ENCODE measurements around the gene GOLGA5. TPM values are rescaled to one million over a fixed set of nuclear protein-coding genes. Genes with fewer than 3 reads are reported as not detected.

Gene GOLGA5
- total and polyA plus RNA-seq, 12 donors, result 18.5 to 27.7 (median 21.9) TPM

DNA sequence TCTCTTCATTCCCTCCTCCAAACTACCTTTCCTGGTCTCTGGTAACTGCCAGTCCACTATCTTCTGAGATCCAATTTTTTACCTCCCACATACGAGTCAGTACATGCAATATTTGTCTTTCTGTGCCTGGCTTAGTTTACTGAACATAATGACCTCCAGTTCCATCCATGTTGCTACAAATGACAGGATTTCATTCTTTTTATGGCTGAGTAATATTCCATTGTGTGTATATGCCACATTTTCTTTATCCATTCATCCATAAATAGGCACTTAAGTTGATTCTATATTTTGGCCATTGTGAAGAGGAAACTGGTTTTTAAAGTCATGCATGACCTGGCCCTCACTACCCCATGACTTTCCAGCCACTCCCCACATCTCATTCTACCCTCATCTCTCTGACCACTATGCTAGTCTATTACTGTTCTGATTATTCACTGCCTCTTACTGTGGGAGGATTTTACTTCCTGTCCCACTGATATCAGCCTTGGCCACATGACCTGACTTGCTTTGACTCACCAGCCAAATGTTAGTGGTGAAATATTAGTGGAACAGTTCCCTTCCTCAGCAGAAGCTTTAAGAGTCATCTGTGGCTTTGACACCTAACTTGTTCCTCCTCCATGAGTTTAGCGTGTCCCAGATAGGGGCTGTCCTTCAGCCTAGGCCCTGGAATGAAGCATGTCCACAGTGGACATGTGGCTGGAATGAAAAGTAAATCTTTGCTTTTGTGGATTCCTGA, 52.2 kb downstream of the GOLGA5 start:
- H3K27ac ChIP-seq, result peak overlapping the region in 2 of 10 donors; percentile 17 to 57
- DNase-seq (no peak), ATAC-seq (peak in 7 of 8 donors; percentile 45 to 94 (median 72))
- no peaks in the 10 kb centered on the region for H3K27me3 ChIP-seq
- peaks cover 0 to 6% (median 0%) of the 10 kb centered on the region in 11 donors for H3K9me3 ChIP-seq
- H3K4me1 ChIP-seq, result peaks cover 0 to 34% (median 17%) of the 10 kb centered on the region in 9 donors
- no peak overlapping the region for H3K4me3 ChIP-seq
- intact Hi-C loops (cut with DNase I), result no loop called here
- 55 to 61% methylated on average over 2 of the region's 2 CpGs for WGBS, 2 donors
- TF ChIP-seq, protein P1, sequence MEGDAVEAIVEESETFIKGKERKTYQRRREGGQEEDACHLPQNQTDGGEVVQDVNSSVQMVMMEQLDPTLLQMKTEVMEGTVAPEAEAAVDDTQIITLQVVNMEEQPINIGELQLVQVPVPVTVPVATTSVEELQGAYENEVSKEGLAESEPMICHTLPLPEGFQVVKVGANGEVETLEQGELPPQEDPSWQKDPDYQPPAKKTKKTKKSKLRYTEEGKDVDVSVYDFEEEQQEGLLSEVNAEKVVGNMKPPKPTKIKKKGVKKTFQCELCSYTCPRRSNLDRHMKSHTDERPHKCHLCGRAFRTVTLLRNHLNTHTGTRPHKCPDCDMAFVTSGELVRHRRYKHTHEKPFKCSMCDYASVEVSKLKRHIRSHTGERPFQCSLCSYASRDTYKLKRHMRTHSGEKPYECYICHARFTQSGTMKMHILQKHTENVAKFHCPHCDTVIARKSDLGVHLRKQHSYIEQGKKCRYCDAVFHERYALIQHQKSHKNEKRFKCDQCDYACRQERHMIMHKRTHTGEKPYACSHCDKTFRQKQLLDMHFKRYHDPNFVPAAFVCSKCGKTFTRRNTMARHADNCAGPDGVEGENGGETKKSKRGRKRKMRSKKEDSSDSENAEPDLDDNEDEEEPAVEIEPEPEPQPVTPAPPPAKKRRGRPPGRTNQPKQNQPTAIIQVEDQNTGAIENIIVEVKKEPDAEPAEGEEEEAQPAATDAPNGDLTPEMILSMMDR (IDR thresholded peaks at IDR 0.05), result no peak
- H3K36me3 ChIP-seq, result peaks cover 0 to 19% (median 0%) of the 10 kb centered on the region in 9 donors

DNA sequence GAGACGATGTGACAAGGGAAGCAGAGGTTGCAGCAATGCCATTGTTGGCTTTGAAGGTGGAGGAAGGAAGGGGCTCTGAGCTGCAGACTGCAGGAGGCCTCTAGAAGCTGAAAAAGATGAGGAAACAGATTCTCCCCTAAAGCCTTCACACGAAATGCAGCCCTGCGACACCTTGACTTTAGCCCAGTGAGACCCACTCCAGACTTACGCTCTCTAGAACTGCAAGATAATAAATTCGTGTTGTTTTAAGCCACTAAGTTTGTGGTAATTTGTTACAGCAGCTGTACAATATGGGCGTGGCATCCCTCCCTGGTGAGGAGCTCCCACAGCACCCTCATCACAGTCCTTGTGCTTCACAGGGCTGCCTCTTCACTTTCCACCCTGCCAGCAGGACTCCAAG, 53.2 kb downstream of the GOLGA5 start:
- no peak for ATAC-seq
- peak overlapping the region in 1 of 10 donors; percentile 57 for H3K27ac ChIP-seq
- TF ChIP-seq, protein P1 (IDR thresholded peaks at IDR 0.05), result no peak
- peaks cover 0 to 34% (median 17%) of the 10 kb centered on the region in 9 donors for H3K4me1 ChIP-seq
- intact Hi-C loops (cut with DNase I), result no loop called here
- no peak overlapping the region for H3K4me3 ChIP-seq
- H3K27me3 ChIP-seq, result no peaks in the 10 kb centered on the region
- DNase-seq, result no peak
- H3K9me3 ChIP-seq, result peaks cover 0 to 6% (median 0%) of the 10 kb centered on the region in 11 donors
- H3K36me3 ChIP-seq, result peaks cover 0 to 9% (median 0%) of the 10 kb centered on the region in 9 donors
- 68 to 71% methylated on average over 6 of the region's 6 CpGs for WGBS, 2 donors

DNA sequence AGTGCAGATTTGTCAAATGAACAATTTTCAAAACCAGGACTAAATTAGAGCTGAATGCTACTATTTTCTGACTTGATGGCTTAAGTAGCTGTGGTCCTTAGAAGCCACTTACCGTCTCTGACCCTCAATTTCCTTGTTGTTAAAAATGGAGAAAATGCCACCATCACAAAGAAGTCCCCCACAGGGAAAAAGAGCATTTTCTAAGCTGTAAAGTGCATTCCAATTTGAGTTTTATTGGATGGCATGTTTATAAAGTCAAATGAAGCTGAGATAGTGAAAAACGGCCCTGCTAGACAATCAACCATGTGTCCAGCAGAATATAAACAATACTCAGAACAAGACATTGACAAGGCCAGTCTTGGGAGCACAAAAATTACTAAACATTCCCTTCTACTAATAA, 53.6 kb downstream of the GOLGA5 start:
- ATAC-seq (no peak), DNase-seq (no peak)
- Histone ChIP-seq H3K27ac (no peak overlapping the region), H3K36me3 (peaks cover 0 to 6% (median 0%) of the 10 kb centered on the region in 9 donors), H3K9me3 (peaks cover 0 to 7% (median 0%) of the 10 kb centered on the region in 11 donors), H3K27me3 (no peaks in the 10 kb centered on the region), H3K4me3 (no peak overlapping the region), H3K4me1 (peaks cover 0 to 34% (median 17%) of the 10 kb centered on the region in 9 donors)
- intact Hi-C loops (cut with DNase I), result no loop called here
- TF ChIP-seq, protein P1 (IDR thresholded peaks at IDR 0.05), result no peak
- WGBS, 2 donors, result 80 to 86% methylated on average over 2 of the region's 2 CpGs

DNA sequence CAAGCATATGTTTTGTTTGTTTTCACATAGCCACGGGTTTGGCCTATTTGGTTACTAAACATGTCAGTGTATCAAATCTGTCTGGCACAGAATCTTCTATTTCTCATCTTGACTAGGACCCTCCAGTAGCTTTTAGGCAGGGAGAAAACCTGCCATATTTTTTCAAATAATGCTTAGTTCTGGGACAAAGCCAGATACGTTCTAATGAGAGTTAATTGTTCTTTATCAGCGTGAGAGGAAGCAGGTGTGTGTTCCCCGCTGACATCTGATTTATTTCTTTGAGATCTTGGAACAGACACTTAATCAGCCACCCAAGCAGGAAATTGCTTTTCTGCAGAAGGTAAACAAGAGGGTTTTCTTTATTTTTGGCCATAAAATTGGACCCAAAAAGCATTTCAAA, 54.8 kb downstream of the GOLGA5 start:
- TF ChIP-seq, protein P1 (IDR thresholded peaks at IDR 0.05), result no peak
- intact Hi-C loops (cut with DNase I), result loop anchor here in 1 of 10 donors (1.0 kb wide), 1 partner anchor 29 kb away; no protein-coding TSS in a partner anchor
- no peaks in the 10 kb centered on the region for H3K27me3 ChIP-seq
- peak in 1 of 2 donors; percentile 13 for DNase-seq
- H3K36me3 ChIP-seq, result no peaks in the 10 kb centered on the region
- no peak overlapping the region for H3K27ac ChIP-seq
- H3K4me3 ChIP-seq, result no peak overlapping the region
- H3K4me1 ChIP-seq, result peaks cover 0 to 34% (median 17%) of the 10 kb centered on the region in 9 donors
- WGBS, 2 donors, result 48% methylated on average over 4 of the region's 4 CpGs
- H3K9me3 ChIP-seq, result peaks cover 0 to 13% (median 0%) of the 10 kb centered on the region in 11 donors
- ATAC-seq, result peak in 6 of 8 donors; percentile 43 to 79 (median 69)

Measured in heart right ventricle (tissue), 16 donors.